H1 (cell line): ENCODE measurements around the gene ASB7. TPM values are rescaled to one million over a fixed set of nuclear protein-coding genes. Genes with fewer than 3 reads are reported as not detected.

Experiments
- CTCF ChIA-PET: fragments of 300-600 bp; sonication (Branson Sonifier 250); formaldehyde crosslinking; loops from one replicate; lab custom pipeline; 2021; ENCODE audit not compliant: partially characterized antibody; lab: Charles Lee
- POLR2A ChIA-PET: fragments of 300-600 bp; sonication (Branson Sonifier 250); formaldehyde crosslinking; loops from one replicate; lab custom pipeline; 2021; ENCODE audit warnings: inconsistent platforms; ENCODE audit not compliant: partially characterized antibody; lab: Charles Lee
- DNase-seq, 2 experiments: peaks; one replicate each; pipeline versions ENCODE4 v3.0.0 to v3.0.0-alpha.2; 2010 to 2022; ENCODE audit warnings: low spot score in 2 of 2, low read depth in 1 of 2, mixed read lengths in 1 of 2
- FAIRE-seq: peaks from 2 replicates; lab custom pipeline; 2011; peaks lifted over from hg19 to GRCh38; lab: Jason Lieb, UNC
- H2AFZ ChIP-seq: 2 replicates; pipeline ENCODE4 v1.8.1; 2012; ENCODE audit warnings: low read length, inconsistent platforms
- H2AK5ac ChIP-seq: 2 replicates; pipeline ENCODE4 v1.6.1; 2013; ENCODE audit warnings: low read depth, low read length
- H2BK120ac ChIP-seq: replicated peaks from 2 replicates; pipeline ENCODE3; 2013; ENCODE audit warnings: low read depth, low read length, inconsistent platforms
- H2BK12ac ChIP-seq: 2 replicates; pipeline ENCODE4 v1.6.1; 2013; ENCODE audit warnings: low read depth, low read length
- H2BK15ac ChIP-seq: 2 replicates; pipeline ENCODE4 v1.6.1; 2013; ENCODE audit warnings: low read length
- H2BK20ac ChIP-seq: 2 replicates; pipeline ENCODE4 v1.6.1; 2013; ENCODE audit warnings: low read length
- H2BK5ac ChIP-seq: 2 replicates; pipeline ENCODE4 v1.6.1; 2013; ENCODE audit warnings: low read depth, low read length
- H3K14ac ChIP-seq: 2 replicates; pipeline ENCODE4 v1.6.1; 2013; ENCODE audit warnings: inconsistent platforms; ENCODE audit not compliant: insufficient read length
- H3K18ac ChIP-seq: 2 replicates; pipeline ENCODE4 v1.6.1; 2013; ENCODE audit warnings: low read length; ENCODE audit errors: extremely low read depth
- H3K23ac ChIP-seq: 2 replicates; pipeline ENCODE4 v1.6.1; 2013; ENCODE audit warnings: inconsistent platforms; ENCODE audit not compliant: insufficient read length
- H3K23me2 ChIP-seq: 2 replicates; pipeline ENCODE4 v1.6.1; 2013; ENCODE audit warnings: low read depth, low read length
- H3K27ac ChIP-seq: 2 replicates; pipeline ENCODE4 v1.6.1; 2011; ENCODE audit warnings: low read depth, low read length, inconsistent platforms
- H3K27me3 ChIP-seq, 4 experiments: replicated peaks in 1 of 4; 1 replicate in 1 of 4; 2 replicates in 3 of 4; pipeline versions ENCODE4 v1.6.1 to v1.8.1; 2011 to 2013; ENCODE audit warnings: low read length in 3 of 4, mild to moderate bottlenecking in 3 of 4, inconsistent platforms in 2 of 4, mixed read lengths in 2 of 4, moderate library complexity in 1 of 4; ENCODE audit not compliant: control insufficient read depth in 3 of 4, insufficient read depth in 3 of 4; ENCODE audit errors: extremely low read depth in 1 of 4
- H3K36me3 ChIP-seq, 4 experiments: 2 replicates each; pipeline versions ENCODE4 v1.6.1 to v1.8.1; 2011 to 2013; ENCODE audit warnings: mild to moderate bottlenecking in 4 of 4, low read length in 3 of 4, moderate library complexity in 2 of 4, control low read depth in 1 of 4, inconsistent platforms in 1 of 4; ENCODE audit not compliant: insufficient read depth in 4 of 4, control insufficient read depth in 2 of 4
- H3K4ac ChIP-seq: replicated peaks from 2 replicates; pipeline ENCODE3; 2013; ENCODE audit warnings: low read length, low read depth, mixed read lengths, inconsistent platforms; ENCODE audit not compliant: insufficient read length
- H3K4me1 ChIP-seq, 4 experiments: replicated peaks in 1 of 4; 1 replicate in 1 of 4; 2 replicates in 3 of 4; pipeline versions ENCODE4 v1.6.1 to v1.8.1; 2011 to 2013; ENCODE audit warnings: low read length in 3 of 4, inconsistent platforms in 2 of 4, mixed read lengths in 1 of 4; ENCODE audit not compliant: insufficient read depth in 4 of 4, control insufficient read depth in 3 of 4
- H3K4me2 ChIP-seq, 2 experiments: 2 replicates each; pipeline versions ENCODE4 v1.6.1 to v1.8.1; 2011 to 2013; ENCODE audit warnings: low read depth in 2 of 2, low read length in 2 of 2, control low read depth in 1 of 2, inconsistent platforms in 1 of 2, mild to moderate bottlenecking in 1 of 2; ENCODE audit not compliant: insufficient read depth in 1 of 2
- H3K4me3 ChIP-seq, 4 experiments: fragments of 200-600, 300-600 bp in 1 of 4; sonication (generic), shearing (Covaris generic), sonication (Bioruptor Twin) in 1 of 4; 2 replicates each; pipeline versions ENCODE4 v1.5.1 to v1.8.1; 2011 to 2016; ENCODE audit warnings: low read length in 4 of 4, low read depth in 3 of 4, control low read depth in 2 of 4, inconsistent platforms in 2 of 4, mild to moderate bottlenecking in 2 of 4, mixed read lengths in 1 of 4, moderate library complexity in 1 of 4; ENCODE audit not compliant: insufficient read depth in 2 of 4; ENCODE audit errors: extremely low read depth in 1 of 4
- H3K56ac ChIP-seq: replicated peaks from 2 replicates; pipeline ENCODE3; 2013; ENCODE audit warnings: low read depth, mild to moderate bottlenecking, mixed read lengths, low read length, inconsistent platforms; ENCODE audit not compliant: insufficient read length
- H3K79me1 ChIP-seq: 2 replicates; pipeline ENCODE4 v1.6.1; 2013; ENCODE audit warnings: low read depth, low read length, control low read depth
- H3K79me2 ChIP-seq, 2 experiments: 2 replicates each; pipeline versions ENCODE4 v1.6.1 to v1.8.1; 2012 to 2013; ENCODE audit warnings: low read length in 2 of 2, mild to moderate bottlenecking in 2 of 2, inconsistent platforms in 1 of 2; ENCODE audit not compliant: insufficient read depth in 2 of 2, control insufficient read depth in 1 of 2
- H3K9ac ChIP-seq, 4 experiments: replicated peaks in 1 of 4; 1 replicate in 1 of 4; 2 replicates in 3 of 4; pipeline versions ENCODE4 v1.6.1 to v1.8.1; 2011 to 2013; ENCODE audit warnings: low read depth in 3 of 4, low read length in 3 of 4, control low read depth in 2 of 4, mild to moderate bottlenecking in 2 of 4, moderate library complexity in 2 of 4, inconsistent platforms in 1 of 4; ENCODE audit errors: extremely low read depth in 1 of 4
- H3K9me3 ChIP-seq, 2 experiments: 2 replicates each; pipeline versions ENCODE4 v1.6.1 to v1.8.1; 2012 to 2013; ENCODE audit warnings: mild to moderate bottlenecking in 2 of 2, moderate library complexity in 2 of 2, control low read depth in 1 of 2, inconsistent platforms in 1 of 2, low read depth in 1 of 2, low read length in 1 of 2, mixed read lengths in 1 of 2; ENCODE audit not compliant: insufficient read depth in 2 of 2
- H4K20me1 ChIP-seq, 2 experiments: replicated peaks in 1 of 2; 2 replicates each; pipeline versions ENCODE3 to v1.8.1; 2011 to 2013; ENCODE audit warnings: inconsistent platforms in 2 of 2, low read length in 2 of 2, mild to moderate bottlenecking in 1 of 2; ENCODE audit not compliant: insufficient read depth in 2 of 2, control insufficient read depth in 1 of 2
- H4K5ac ChIP-seq: 2 replicates; pipeline ENCODE4 v1.6.1; 2013; ENCODE audit warnings: low read length, low read depth, mixed read lengths, inconsistent platforms; ENCODE audit not compliant: insufficient read length
- H4K8ac ChIP-seq: 2 replicates; pipeline ENCODE4 v1.8.0; 2013; ENCODE audit warnings: mild to moderate bottlenecking, moderate library complexity, low read length, inconsistent platforms; ENCODE audit not compliant: insufficient read depth; ENCODE audit errors: extremely low read depth
- H4K91ac ChIP-seq: replicated peaks from 2 replicates; pipeline ENCODE3; 2013; ENCODE audit warnings: low read length, mixed read lengths, inconsistent platforms; ENCODE audit not compliant: insufficient read length
- ATF2 ChIP-seq: IDR thresholded peaks from 2 replicates; pipeline ENCODE4 v1.6.1; 2012; ENCODE audit warnings: low read length, inconsistent platforms
- CREB1 ChIP-seq: IDR thresholded peaks from 2 replicates; pipeline ENCODE4 v1.6.1; 2012; ENCODE audit warnings: inconsistent platforms
- FOSL1 ChIP-seq: IDR thresholded peaks from 2 replicates; pipeline ENCODE4 v1.6.1; 2011; ENCODE audit warnings: mild to moderate bottlenecking, low read depth, low read length, moderate library complexity; ENCODE audit not compliant: insufficient read depth
- MAX ChIP-seq: IDR thresholded peaks from 2 replicates; pipeline ENCODE4 v1.6.1; 2012; ENCODE audit warnings: inconsistent platforms
- NANOG ChIP-seq: IDR thresholded peaks from 2 replicates; pipeline ENCODE4 v1.6.1; 2011; ENCODE audit warnings: low read length, low read depth, mild to moderate bottlenecking, inconsistent platforms; ENCODE audit not compliant: insufficient read depth, poor library complexity, severe bottlenecking
- PHF8 ChIP-seq: fragments of 200-600 bp; sonication (generic); conservative IDR thresholded peaks from 2 replicates; pipeline ENCODE4 v1.7.1; 2012; ENCODE audit warnings: low read depth, mild to moderate bottlenecking, inconsistent platforms, low read length, moderate library complexity
- POLR2A ChIP-seq, 2 experiments: IDR thresholded peaks; 1 replicate in 1 of 2; 2 replicates in 1 of 2; pipeline ENCODE4 v1.6.1; 2011; ENCODE audit warnings: low read depth in 2 of 2, low read length in 2 of 2, mild to moderate bottlenecking in 2 of 2; ENCODE audit errors: control extremely low read depth in 1 of 2
- SP4 ChIP-seq: IDR thresholded peaks from 2 replicates; pipeline ENCODE4 v1.6.1; 2012; ENCODE audit warnings: low read length, inconsistent platforms
- SRF ChIP-seq: IDR thresholded peaks from 2 replicates; pipeline ENCODE4 v1.6.1; 2011; ENCODE audit warnings: mild to moderate bottlenecking, low read depth, low read length, moderate library complexity
- TAF1 ChIP-seq: IDR thresholded peaks from 2 replicates; pipeline ENCODE4 v1.6.1; 2011; ENCODE audit warnings: mild to moderate bottlenecking, low read depth, low read length
- TCF12 ChIP-seq: IDR thresholded peaks from 2 replicates; pipeline ENCODE4 v1.6.1; 2011; ENCODE audit warnings: low read depth, mild to moderate bottlenecking, low read length
- YY1 ChIP-seq: IDR thresholded peaks from 2 replicates; pipeline ENCODE4 v1.6.1; 2011; ENCODE audit warnings: low read depth, mild to moderate bottlenecking, low read length
- WGBS, 2 experiments: shearing (Covaris generic) in 1 of 2; methylation state at CpG; one replicate each; pipeline versions ENCODE4 v1.1.6 to v1.1.7; 2013 to 2015; ENCODE audit warnings: low lambda C conversion rate in 2 of 2, mixed read lengths in 2 of 2, inconsistent platforms in 1 of 2, low coverage in 1 of 2, missing lambda C conversion rate in 1 of 2; ENCODE audit not compliant: insufficient replicate concordance in 2 of 2, insufficient coverage in 1 of 2, insufficient read length in 1 of 2; ENCODE audit errors: extremely low coverage in 1 of 2, missing lambda C conversion rate in 1 of 2; 5-methylcytosine and 5-hydroxymethylcytosine counted together
- polyA plus RNA-seq, 7 experiments: library from polyadenylated mRNA; depleted of rRNA in 3 of 7; stranded (reverse) in 5 of 7; unstranded in 2 of 7; fragments of >200 nt in 5 of 7; fragments of 200-250 nt in 2 of 7; gene quantifications; 1 replicate in 5 of 7; 2 replicates in 1 of 7; 4 replicates in 1 of 7; pipeline versions ENCODE4 v1.2.1 to v1.2.3, GENCODE V29; 2011 to 2013; ENCODE audit warnings: missing spikeins in 2 of 7, mixed read lengths in 2 of 7
- total RNA-seq: library from RNA; stranded (reverse); fragmentation: NEBNext Ultra II Directional; extraction: Animal tissue kit (Norgen Biotek cat#: 25700); gene quantifications from 2 replicates; pipeline ENCODE4 v1.2.1, GENCODE V29; 2021

ASB7 gene
- total and polyA plus RNA-seq, 2 of the 8 experiments (the other 6 are each of a cell fraction or from before 2014, with no cell fraction given), result 5.2 to 12.8 TPM

- FAIRE-seq, result no peak
- Histone ChIP-seq H2AK5ac (no peak overlapping the region), H3K4me1 (no peaks in the 10 kb centered on the region)
- TF ChIP-seq FOSL1 (no peak), TAF1 (no peak), YY1 (no peak), POLR2A (IDR thresholded peaks at IDR 0.05; ENCODE audit: control extremely low read depth in 1 of 2, low read depth in 2 of 2, low read length in 2 of 2) (no peak), PHF8 (no peak), MAX (no peak), TCF12 (no peak), NANOG (no peak), SRF (no peak), CREB1 (no peak), ATF2 (no peak), SP4 (no peak)
These were observed 35.4 kb upstream of the ASB7 start for GRCh38 chr15:100566850-100567628.

More at GRCh38 chr15:100566850-100567628, 35.4 kb upstream of the ASB7 start:
- no peak overlapping the region for H3K4me3 ChIP-seq
- H3K27ac ChIP-seq, result no peak overlapping the region
- no peak for DNase-seq
- H3K4me2 ChIP-seq, result no peak overlapping the region
- H4K5ac ChIP-seq, result no peak overlapping the region
- H3K79me2 ChIP-seq, result no peaks in the 10 kb centered on the region
- H3K9ac ChIP-seq, result no peak overlapping the region
- H2BK20ac ChIP-seq, result no peak overlapping the region
- H3K9me3 ChIP-seq, result 0 out of 4 replicates have a peak, but pooled peaks cover 0 to 4% of the 10 kb centered on the region in 2 experiments
- POLR2A ChIA-PET, result no interaction called here
- H2AFZ ChIP-seq, result no peak overlapping the region
- no peaks in the 10 kb centered on the region for H3K27me3 ChIP-seq
- no peak overlapping the region for H2BK5ac ChIP-seq
- H4K91ac ChIP-seq, result no peak overlapping the region
- CTCF ChIA-PET, result interaction anchor here (0.6 kb wide), 1 partner anchor 491 kb away, joined by 3 read pairs; no protein-coding TSS in a partner anchor
- no peak overlapping the region for H3K14ac ChIP-seq
- no peak overlapping the region for H2BK120ac ChIP-seq
- no peaks in the 10 kb centered on the region for H4K20me1 ChIP-seq
- no peak overlapping the region for H4K8ac ChIP-seq
- no peak overlapping the region for H3K56ac ChIP-seq
- 89% methylated on average over 6 of the region's 6 CpGs; no CpG with 5 or more reads in 1 of the 2 experiments for WGBS, 2 experiments
- H3K23ac ChIP-seq, result no peak overlapping the region
- no peak overlapping the region for H2BK12ac ChIP-seq
- no peaks in the 10 kb centered on the region for H3K79me1 ChIP-seq
- H3K4ac ChIP-seq, result no peak overlapping the region
- peaks cover 0 to 4% (median 0%) of the 10 kb centered on the region in 4 experiments; a peak in 1 of 8 replicates for H3K36me3 ChIP-seq
- H3K18ac ChIP-seq, result no peak overlapping the region
- H3K23me2 ChIP-seq, result no peaks in the 10 kb centered on the region
- H2BK15ac ChIP-seq, result no peak overlapping the region
